Nephron progenitor cell (in vitro differentiated cells): ENCODE data around the gene ADAP2.
A peak's percentile ranks its signal among the peaks of the same experiment; 100 is the strongest.

Experiments used
- DNase-seq: peaks from one replicate; pipeline ENCODE4 v3.0.0; 2021
- H3K27ac Mint-ChIP-seq: 2 replicates; pipeline ENCODE4 v1.8.0; 2021; ENCODE audit warnings: mild to moderate bottlenecking, moderate library complexity, mixed read lengths
- H3K27me3 Mint-ChIP-seq: 2 replicates; pipeline ENCODE4 v1.8.0; 2021; ENCODE audit warnings: mild to moderate bottlenecking, low read depth, mixed read lengths; ENCODE audit not compliant: poor library complexity
- H3K36me3 Mint-ChIP-seq: 2 replicates; pipeline ENCODE4 v1.8.0; 2021; ENCODE audit warnings: low read depth, mixed read lengths
- H3K4me1 Mint-ChIP-seq: 2 replicates; pipeline ENCODE4 v1.8.0; 2021; ENCODE audit warnings: mixed read lengths
- H3K4me3 Mint-ChIP-seq: 2 replicates; pipeline ENCODE4 v1.8.0; 2021; ENCODE audit warnings: mild to moderate bottlenecking, moderate library complexity, mixed read lengths
- H3K9me3 Mint-ChIP-seq: 2 replicates; pipeline ENCODE4 v1.8.0; 2021; ENCODE audit warnings: mild to moderate bottlenecking, moderate library complexity, mixed read lengths
- TF ChIP-seq, protein P1 (sequence below): fragments of 200-600 bp; sonication (generic); IDR thresholded peaks from 2 replicates; pipeline ENCODE4 v1.5.0; 2021; ENCODE audit warnings: antibody characterized with exemption

Gene ADAP2

DNA sequence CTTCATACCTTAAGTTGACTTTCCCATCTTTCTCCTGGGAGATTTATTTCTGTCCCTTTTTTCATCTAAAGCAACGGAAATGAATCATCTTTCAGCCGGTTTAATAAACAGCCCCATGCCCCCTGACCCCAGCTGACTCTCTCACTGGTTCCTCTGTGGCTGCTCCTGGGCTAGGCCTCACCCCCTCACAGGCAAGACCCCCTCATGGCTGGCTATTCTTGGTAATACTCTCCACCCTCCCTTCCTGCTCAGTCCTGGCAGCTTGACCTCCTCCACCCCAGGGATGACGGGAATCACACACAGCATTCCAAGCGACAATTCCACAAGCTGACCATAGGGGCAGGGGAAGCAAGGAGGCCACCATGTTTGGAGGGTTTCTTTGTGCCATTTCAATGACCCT lies 1.5 kb upstream of the ADAP2 start:
- Mint-ChIP-seq H3K27me3 (peaks cover 96% of the 10 kb centered on the region), H3K27ac (no peak overlapping the region), H3K4me1 (peaks cover 5% of the 10 kb centered on the region), H3K36me3 (peaks cover 5% of the 10 kb centered on the region), H3K4me3 (no peak overlapping the region), H3K9me3 (peaks cover 4% of the 10 kb centered on the region)
- TF ChIP-seq, protein P1, sequence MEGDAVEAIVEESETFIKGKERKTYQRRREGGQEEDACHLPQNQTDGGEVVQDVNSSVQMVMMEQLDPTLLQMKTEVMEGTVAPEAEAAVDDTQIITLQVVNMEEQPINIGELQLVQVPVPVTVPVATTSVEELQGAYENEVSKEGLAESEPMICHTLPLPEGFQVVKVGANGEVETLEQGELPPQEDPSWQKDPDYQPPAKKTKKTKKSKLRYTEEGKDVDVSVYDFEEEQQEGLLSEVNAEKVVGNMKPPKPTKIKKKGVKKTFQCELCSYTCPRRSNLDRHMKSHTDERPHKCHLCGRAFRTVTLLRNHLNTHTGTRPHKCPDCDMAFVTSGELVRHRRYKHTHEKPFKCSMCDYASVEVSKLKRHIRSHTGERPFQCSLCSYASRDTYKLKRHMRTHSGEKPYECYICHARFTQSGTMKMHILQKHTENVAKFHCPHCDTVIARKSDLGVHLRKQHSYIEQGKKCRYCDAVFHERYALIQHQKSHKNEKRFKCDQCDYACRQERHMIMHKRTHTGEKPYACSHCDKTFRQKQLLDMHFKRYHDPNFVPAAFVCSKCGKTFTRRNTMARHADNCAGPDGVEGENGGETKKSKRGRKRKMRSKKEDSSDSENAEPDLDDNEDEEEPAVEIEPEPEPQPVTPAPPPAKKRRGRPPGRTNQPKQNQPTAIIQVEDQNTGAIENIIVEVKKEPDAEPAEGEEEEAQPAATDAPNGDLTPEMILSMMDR: peak; percentile 9
- peak; percentile 10 for DNase-seq

DNA sequence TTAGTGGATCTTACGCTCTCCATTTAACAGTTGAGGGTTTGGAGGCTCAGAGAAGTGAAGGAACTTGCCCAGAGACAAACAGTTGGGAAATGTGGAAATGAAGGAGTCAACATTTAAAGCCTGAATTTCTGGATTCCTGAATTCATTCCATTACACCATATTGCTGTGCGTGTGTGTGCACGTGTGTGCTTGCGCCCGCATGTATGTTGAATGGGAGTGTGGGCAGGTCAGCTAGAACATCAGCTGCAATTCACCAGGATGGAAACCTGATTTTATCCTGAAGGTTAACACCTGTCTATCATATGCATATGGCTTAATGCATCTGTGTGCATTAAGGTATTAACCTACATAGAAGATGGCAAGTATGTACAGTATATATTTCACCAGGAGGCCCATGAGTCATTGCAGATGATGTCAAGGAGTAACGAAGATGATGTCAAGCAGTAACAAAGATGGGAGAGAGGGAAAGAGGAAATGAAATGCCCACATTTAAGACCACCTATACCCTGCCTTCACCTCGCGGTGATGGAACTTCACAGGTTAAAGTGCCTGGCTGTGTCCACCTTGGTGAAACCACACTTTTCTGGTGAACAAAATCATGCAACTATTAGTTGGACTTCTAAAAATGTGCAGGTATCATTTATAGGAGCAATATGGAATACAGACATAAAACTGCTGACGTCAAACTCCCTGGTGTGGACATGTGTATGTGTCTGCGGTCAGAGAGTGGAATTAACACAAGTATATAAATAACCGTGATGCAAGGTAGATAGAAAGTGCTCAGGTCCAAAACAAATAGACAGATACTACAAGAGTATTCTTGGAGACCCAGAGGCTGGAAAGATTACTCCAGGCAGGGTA lies 832 bp upstream of the ADAP2 start:
- TF ChIP-seq, protein P1: peak; percentile 0
- Mint-ChIP-seq H3K9me3 (peaks cover 4% of the 10 kb centered on the region), H3K36me3 (peaks cover 5% of the 10 kb centered on the region), H3K27ac (no peak overlapping the region), H3K27me3 (peaks cover 96% of the 10 kb centered on the region), H3K4me1 (peaks cover 5% of the 10 kb centered on the region), H3K4me3 (peak overlapping the region; percentile 74)
- DNase-seq: no peak

DNA sequence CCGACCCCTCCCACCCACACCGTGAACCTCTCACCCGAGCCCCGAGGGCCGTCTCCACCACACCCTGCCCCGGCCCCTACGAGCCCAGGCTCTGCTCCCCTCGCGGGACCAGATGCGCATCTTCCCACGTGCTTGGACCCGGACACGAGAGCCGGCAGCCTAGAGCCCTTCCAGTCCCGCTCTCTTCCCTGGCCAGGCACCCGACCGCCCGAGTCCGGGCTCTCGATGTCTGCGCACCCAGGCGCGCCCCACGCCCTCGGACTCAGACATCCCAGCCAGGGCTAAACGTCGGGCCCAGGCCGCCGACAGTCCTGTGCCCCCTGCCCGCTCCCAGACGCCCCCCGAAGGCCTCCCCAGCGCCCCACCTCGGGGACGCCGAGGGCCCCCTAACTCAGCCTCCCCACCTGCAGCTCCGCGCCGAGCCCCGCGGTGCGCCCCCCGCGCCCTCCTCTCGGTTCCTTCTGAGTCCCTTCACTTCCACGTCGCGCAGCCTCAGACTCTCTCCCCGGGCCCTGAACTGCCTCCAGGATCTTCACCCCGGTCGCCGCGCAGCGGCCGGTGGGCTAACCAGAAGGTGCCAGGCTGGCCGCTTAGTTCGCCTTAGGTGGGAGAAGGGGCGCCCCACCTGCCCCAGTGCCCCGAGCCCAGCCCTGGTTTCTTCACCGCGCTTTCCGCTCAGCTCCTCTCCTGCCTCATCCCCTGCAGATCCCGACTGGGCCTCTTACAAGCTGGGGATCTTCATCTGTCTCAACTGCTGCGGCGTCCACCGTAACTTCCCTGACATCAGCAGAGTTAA lies 688 bp downstream of the ADAP2 start:
- no peak overlapping the region for H3K27ac Mint-ChIP-seq
- H3K4me1 Mint-ChIP-seq: peaks cover 5% of the 10 kb centered on the region
- DNase-seq: peak; percentile 35
- peaks cover 4% of the 10 kb centered on the region for H3K9me3 Mint-ChIP-seq
- H3K36me3 Mint-ChIP-seq: peaks cover 5% of the 10 kb centered on the region
- TF ChIP-seq, protein P1: no peak
- H3K4me3 Mint-ChIP-seq: peak overlapping the region; percentile 81
- peaks cover 98% of the 10 kb centered on the region for H3K27me3 Mint-ChIP-seq

DNA sequence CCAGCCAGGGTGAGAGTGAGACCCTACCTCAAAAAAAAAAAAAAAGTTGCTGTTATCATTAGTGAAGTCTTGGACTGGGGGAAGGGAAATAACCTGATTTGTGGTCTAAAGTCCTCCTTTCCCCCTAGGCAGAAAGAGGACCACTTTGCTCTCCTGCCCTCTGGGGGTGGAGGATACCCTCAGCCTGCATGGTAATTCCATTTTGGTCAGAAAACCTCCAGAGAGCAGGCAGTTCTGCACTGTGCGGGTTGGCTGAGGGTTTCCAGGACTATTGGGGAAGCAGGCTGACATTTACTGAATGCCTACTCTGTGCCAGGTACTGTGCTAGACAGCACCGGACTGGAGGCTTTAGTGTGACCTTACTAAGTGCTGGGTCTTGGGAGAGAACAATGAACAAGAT lies 2.6 kb downstream of the ADAP2 start:
- TF ChIP-seq, protein P1: no peak
- no peak for DNase-seq
- Mint-ChIP-seq H3K27me3 (peaks cover 82% of the 10 kb centered on the region), H3K4me3 (no peak overlapping the region), H3K9me3 (peaks cover 4% of the 10 kb centered on the region), H3K27ac (no peak overlapping the region), H3K36me3 (peaks cover 5% of the 10 kb centered on the region), H3K4me1 (peaks cover 5% of the 10 kb centered on the region)

DNA sequence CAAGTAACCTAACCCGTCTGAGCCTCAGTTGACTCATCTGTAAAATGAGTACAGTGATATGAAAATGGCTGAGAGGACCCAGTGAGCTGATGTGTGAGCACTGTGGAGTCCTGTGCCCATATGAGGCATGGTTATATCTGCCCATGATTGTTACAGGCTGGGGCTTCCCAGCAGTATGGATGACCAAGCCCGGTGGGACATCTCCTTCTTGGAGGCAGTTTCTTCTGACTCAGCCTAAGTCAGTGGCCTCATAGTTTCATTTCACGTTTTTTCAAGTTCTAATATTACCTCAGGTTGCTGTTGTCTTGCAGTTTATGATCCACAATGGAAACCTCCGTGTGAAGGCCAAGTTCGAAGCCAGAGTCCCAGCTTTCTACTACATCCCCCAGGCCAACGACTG lies 4.8 kb downstream of the ADAP2 start:
- Mint-ChIP-seq H3K36me3 (no peaks in the 10 kb centered on the region), H3K27me3 (peaks cover 74% of the 10 kb centered on the region), H3K4me1 (peaks cover 5% of the 10 kb centered on the region), H3K27ac (no peak overlapping the region), H3K9me3 (no peaks in the 10 kb centered on the region), H3K4me3 (no peak overlapping the region)
- DNase-seq: no peak
- TF ChIP-seq, protein P1: no peak
